HUES64 (cell line): ENCODE results near the gene MAK.
"Not testable (repeated sequence)": the region's sequence is repeated elsewhere in the genome, so short reads cannot be mapped to it uniquely, and the experiment has no call there.

Experiments
- H3K27ac ChIP-seq: 2 replicates; pipeline ENCODE4 v1.7.0; 2013; ENCODE audit warnings: low read depth, low read length, inconsistent platforms
- H3K27me3 ChIP-seq: 2 replicates; pipeline ENCODE4 v1.6.1; 2013; ENCODE audit warnings: mild to moderate bottlenecking, low read length; ENCODE audit not compliant: insufficient read depth
- H3K36me3 ChIP-seq: 2 replicates; pipeline ENCODE4 v1.6.1; 2013; ENCODE audit warnings: mild to moderate bottlenecking, low read length; ENCODE audit not compliant: insufficient read depth
- H3K4me1 ChIP-seq: 2 replicates; pipeline ENCODE4 v1.6.1; 2013; ENCODE audit warnings: mild to moderate bottlenecking, low read length, moderate library complexity; ENCODE audit not compliant: insufficient read depth
- H3K4me3 ChIP-seq: 2 replicates; pipeline ENCODE4 v1.5.1; 2013; ENCODE audit warnings: mild to moderate bottlenecking, low read length, moderate library complexity
- H3K9ac ChIP-seq: 2 replicates; pipeline ENCODE4 v1.6.1; 2013; ENCODE audit warnings: mild to moderate bottlenecking, low read depth, low read length
- H3K9me3 ChIP-seq: 2 replicates; pipeline ENCODE4 v1.6.1; 2013; ENCODE audit warnings: low read depth, low read length; ENCODE audit not compliant: insufficient read depth
- WGBS: fragments of 150-250, 120-280 bp; methylation state at CpG from one replicate; pipeline ENCODE4 v1.1.7; 2013; ENCODE audit warnings: missing lambda C conversion rate; 5-methylcytosine and 5-hydroxymethylcytosine counted together

MAK gene

GRCh38 chr6:10877012-10877411 lies 38.7 kb upstream of the MAK start:
- 97% methylated on average over 14 of the region's 14 CpGs for WGBS
- Histone ChIP-seq H3K27ac (no peak overlapping the region), H3K27me3 (peaks cover 37% of the 10 kb centered on the region), H3K36me3 (no peaks in the 10 kb centered on the region), H3K4me1 (no peaks in the 10 kb centered on the region), H3K9ac (no peak overlapping the region), H3K4me3 (no peak overlapping the region), H3K9me3 (no peaks in the 10 kb centered on the region)

GRCh38 chr6:10875026-10875425 lies 36.7 kb upstream of the MAK start:
- no peak overlapping the region for H3K9ac ChIP-seq
- 90% methylated on average over 4 of the region's 4 CpGs for whole genome bisulfite sequencing
- H3K36me3 ChIP-seq, result no peaks in the 10 kb centered on the region
- no peak overlapping the region for H3K4me3 ChIP-seq
- H3K9me3 ChIP-seq, result no peaks in the 10 kb centered on the region
- H3K4me1 ChIP-seq, result no peaks in the 10 kb centered on the region
- H3K27ac ChIP-seq, result no peak overlapping the region
- H3K27me3 ChIP-seq, result peaks cover 18% of the 10 kb centered on the region

- Histone ChIP-seq H3K9ac (no peak overlapping the region), H3K27ac (no peak overlapping the region), H3K9me3 (no peaks in the 10 kb centered on the region), H3K27me3 (peaks cover 9% of the 10 kb centered on the region), H3K36me3 (no peaks in the 10 kb centered on the region), H3K4me3 (no peak overlapping the region), H3K4me1 (no peaks in the 10 kb centered on the region)
- WGBS, result 80% methylated on average over 6 of the region's 6 CpGs
Observed at GRCh38 chr6:10874207-10874606, 35.9 kb upstream of the MAK start.

- Histone ChIP-seq H3K36me3 (no peaks in the 10 kb centered on the region), H3K4me1 (no peaks in the 10 kb centered on the region), H3K9me3 (no peaks in the 10 kb centered on the region), H3K4me3 (no peak overlapping the region), H3K27me3 (peaks cover 1% of the 10 kb centered on the region; the same call in 1 of the 2 replicates), H3K9ac (no peak overlapping the region), H3K27ac (no peak overlapping the region)
- WGBS, result 60% methylated on average over 1 of the region's 1 CpG
Observed at GRCh38 chr6:10873374-10873773, 35.0 kb upstream of the MAK start.

GRCh38 chr6:10867952-10868351 lies 29.6 kb upstream of the MAK start:
- H3K9me3 ChIP-seq, result no peaks in the 10 kb centered on the region
- H3K27me3 ChIP-seq, result no peaks in the 10 kb centered on the region
- no peak overlapping the region for H3K9ac ChIP-seq
- 95% methylated on average over 2 of the region's 3 CpGs for WGBS
- no peaks in the 10 kb centered on the region for H3K36me3 ChIP-seq
- no peak overlapping the region for H3K4me3 ChIP-seq
- H3K4me1 ChIP-seq, result no peaks in the 10 kb centered on the region
- no peak overlapping the region for H3K27ac ChIP-seq

DNA sequence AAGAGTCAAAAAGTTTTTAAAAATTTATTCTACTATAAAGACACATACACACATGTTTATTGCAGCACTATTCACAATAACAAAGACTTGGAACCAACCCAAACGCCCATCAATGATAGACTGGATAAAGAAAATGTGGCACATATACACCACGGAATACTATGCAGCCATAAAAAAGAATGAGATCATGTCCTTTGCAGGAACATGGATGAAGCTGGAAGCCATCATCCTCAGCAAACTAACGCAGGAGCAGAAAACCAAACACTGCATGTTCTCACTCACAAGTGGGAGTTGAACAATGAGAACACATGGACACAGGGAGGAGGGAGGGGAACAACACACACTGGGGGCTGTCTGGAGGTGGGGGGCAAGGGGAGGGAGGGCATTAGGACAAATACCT lies 28.4 kb upstream of the MAK start:
- not testable (repeated sequence) for H3K27me3 ChIP-seq, H3K4me3 ChIP-seq, H3K27ac ChIP-seq, H3K4me1 ChIP-seq, H3K36me3 ChIP-seq, H3K9ac ChIP-seq, H3K9me3 ChIP-seq
- WGBS, result 96% methylated on average over 3 of the region's 3 CpGs

DNA sequence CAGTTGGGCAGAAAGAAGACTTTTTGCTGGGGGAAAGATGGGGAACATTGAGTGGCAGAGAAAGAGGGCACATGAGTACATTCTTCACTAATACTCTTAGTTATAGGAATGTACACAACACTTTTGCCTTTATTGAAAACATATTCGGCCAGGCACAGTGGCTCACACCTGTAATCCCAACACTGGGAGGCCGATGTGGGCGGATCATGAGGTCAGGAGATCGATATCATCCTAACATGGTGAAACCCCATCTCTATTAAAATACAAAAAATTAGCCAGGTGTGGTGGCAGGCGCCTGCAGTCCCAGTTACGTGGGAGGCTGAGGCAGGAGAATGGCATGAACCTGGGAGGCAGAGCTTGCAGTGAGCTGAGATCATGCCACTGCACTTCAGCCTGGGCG lies 24.7 kb upstream of the MAK start:
- H3K4me3 ChIP-seq, H3K27me3 ChIP-seq: not testable (repeated sequence)
- 96% methylated on average over 7 of the region's 7 CpGs for WGBS

DNA sequence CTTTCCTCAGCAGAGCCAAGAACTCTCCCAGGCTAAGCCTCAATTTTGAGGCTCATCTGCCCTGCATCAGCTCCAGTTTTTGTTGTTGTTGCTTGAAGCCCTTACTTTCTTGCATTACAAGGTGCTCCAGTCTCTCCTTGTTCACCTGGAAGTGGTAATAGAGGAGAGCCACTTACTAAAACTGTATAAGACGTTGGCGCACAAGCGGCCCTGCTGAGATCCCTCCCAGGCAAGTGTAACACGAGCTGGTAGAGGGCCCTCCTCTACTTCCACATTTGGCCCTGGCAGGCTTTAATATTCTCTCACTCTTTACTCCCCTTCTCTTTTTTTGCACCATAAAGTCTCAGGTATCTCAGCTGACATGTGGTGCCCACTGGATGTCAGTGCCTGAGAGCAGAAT lies 24.0 kb upstream of the MAK start:
- 0 out of 2 replicates have a peak, but pooled peaks cover 4% of the 10 kb centered on the region for H3K4me1 ChIP-seq
- H3K9ac ChIP-seq, result no peak overlapping the region
- H3K27me3 ChIP-seq, result no peaks in the 10 kb centered on the region
- no peak overlapping the region for H3K4me3 ChIP-seq
- 73% methylated on average over 4 of the region's 4 CpGs for WGBS
- H3K36me3 ChIP-seq, result no peaks in the 10 kb centered on the region
- H3K9me3 ChIP-seq, result no peaks in the 10 kb centered on the region
- H3K27ac ChIP-seq, result no peak overlapping the region

More for the DNA sequence above, 24.7 kb upstream of the MAK start:
- not testable (repeated sequence) for H3K36me3 ChIP-seq, H3K4me1 ChIP-seq, H3K9ac ChIP-seq, H3K9me3 ChIP-seq, H3K27ac ChIP-seq

GRCh38 chr6:10861086-10861485 lies 22.7 kb upstream of the MAK start:
- Histone ChIP-seq H3K27ac (no peak overlapping the region), H3K4me1 (0 out of 2 replicates have a peak, but pooled peaks cover 4% of the 10 kb centered on the region), H3K36me3 (no peaks in the 10 kb centered on the region), H3K4me3 (no peak overlapping the region), H3K9ac (no peak overlapping the region), H3K27me3 (no peaks in the 10 kb centered on the region), H3K9me3 (no peaks in the 10 kb centered on the region)
- WGBS, result 98% methylated on average over 2 of the region's 2 CpGs

GRCh38 chr6:10857259-10857658 lies 18.9 kb upstream of the MAK start:
- no peaks in the 10 kb centered on the region for H3K27me3 ChIP-seq
- no peak overlapping the region for H3K9ac ChIP-seq
- H3K27ac ChIP-seq, result no peak overlapping the region
- H3K4me3 ChIP-seq, result no peak overlapping the region
- peaks cover 7% of the 10 kb centered on the region; the same call in 1 of the 2 replicates for H3K9me3 ChIP-seq
- 0 out of 2 replicates have a peak, but pooled peaks cover under 1% of the 10 kb centered on the region for H3K4me1 ChIP-seq
- 100% methylated on average over 1 of the region's 2 CpGs for WGBS
- no peaks in the 10 kb centered on the region for H3K36me3 ChIP-seq

- Histone ChIP-seq H3K4me3 (no peak overlapping the region), H3K4me1 (no peaks in the 10 kb centered on the region), H3K27ac (no peak overlapping the region), H3K9me3 (peaks cover 7% of the 10 kb centered on the region; the same call in 1 of the 2 replicates), H3K36me3 (no peaks in the 10 kb centered on the region), H3K27me3 (no peaks in the 10 kb centered on the region), H3K9ac (no peak overlapping the region)
- WGBS, result 88% methylated on average over 7 of the region's 7 CpGs
Observed at GRCh38 chr6:10854922-10855632, 16.7 kb upstream of the MAK start.

DNA sequence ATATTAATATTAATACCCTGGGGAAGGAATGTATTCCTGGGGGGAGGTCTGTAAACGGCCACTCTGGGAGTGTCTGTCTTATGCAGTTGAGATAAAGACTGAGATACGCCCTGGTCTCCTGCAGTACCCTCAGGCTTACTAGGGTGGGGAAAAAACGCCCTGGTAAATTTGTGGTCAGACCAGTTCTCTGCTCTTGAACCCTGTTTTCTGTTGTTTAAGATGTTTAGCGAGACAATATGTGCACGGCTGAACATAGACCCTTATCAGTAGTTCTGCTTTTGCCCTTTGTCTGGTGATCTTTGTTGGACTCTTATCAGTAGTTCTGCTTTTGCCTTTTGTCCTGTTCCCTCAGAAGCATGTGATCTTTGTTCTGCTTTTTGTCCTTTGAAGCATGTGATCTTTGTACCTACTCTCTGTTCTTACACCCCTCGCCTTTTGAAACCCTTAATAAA lies 15.5 kb upstream of the MAK start:
- not testable (repeated sequence) for H3K27ac ChIP-seq
- 93% methylated on average over 6 of the region's 6 CpGs for WGBS

More for the DNA sequence above, 15.5 kb upstream of the MAK start:
- not testable (repeated sequence) for H3K36me3 ChIP-seq, H3K9me3 ChIP-seq, H3K4me1 ChIP-seq, H3K27me3 ChIP-seq, H3K9ac ChIP-seq, H3K4me3 ChIP-seq
